Colonic mucosa (tissue), 4 donors: ENCODE data around the gene ARID5B. TPM values are rescaled to one million over a fixed set of nuclear protein-coding genes. Genes with fewer than 3 reads are reported as not detected.

Source experiments
- DNase-seq: peaks from one replicate; pipeline ENCODE4 v3.0.0-alpha.2; 2020
- H3K27ac ChIP-seq: fragments of 200-600 bp; one replicate; pipeline ENCODE4 v1.8.0; 2021
- H3K27me3 ChIP-seq: fragments of 200-600 bp; one replicate; pipeline ENCODE4 v1.8.0; 2021
- H3K36me3 ChIP-seq: fragments of 200-600 bp; one replicate; pipeline ENCODE4 v1.8.0; 2021
- H3K4me1 ChIP-seq: fragments of 200-600 bp; one replicate; pipeline ENCODE4 v1.8.0; 2021; ENCODE audit warnings: mild to moderate bottlenecking
- H3K4me3 ChIP-seq: fragments of 200-600 bp; one replicate; pipeline ENCODE4 v1.8.0; 2021
- H3K9ac ChIP-seq, 2 donors: one replicate each; pipeline ENCODE4 v1.7.0; 2013; ENCODE audit warnings: control low read depth in 2 of 2, low read depth in 2 of 2, low read length in 2 of 2
- H3K9me3 ChIP-seq: fragments of 200-600 bp; one replicate; pipeline ENCODE4 v1.8.0; 2021
- intact Hi-C: fragments of 100-400 bp; cut with DNase I; formaldehyde crosslinking; loops from one replicate; pipeline ENCODE4 v1.14.1; 2022
- total RNA-seq, 2 donors: library from RNA; stranded (reverse); fragmentation: NEBNext Ultra II Directional in 1 of 2; extraction: Animal tissue kit (Norgen Biotek cat#: 25700) in 1 of 2; gene quantifications; one replicate each; pipeline ENCODE4 v1.2.1, GENCODE V29; 2021
- TF ChIP-seq, protein P1 (sequence below): fragments of 200-600 bp; IDR thresholded peaks from one replicate; pipeline ENCODE4 v1.8.0; 2022; ENCODE audit warnings: antibody characterized with exemption, mild to moderate bottlenecking
- donor health status: healthy.
- donor health status: DM: no; HTN: no; CAD: no.
- donor health status: DM: no; HTN: no; CAD: no.

Gene ARID5B
- total RNA-seq, 2 donors from 2014 or later = 18.8 to 27.2 TPM

DNA sequence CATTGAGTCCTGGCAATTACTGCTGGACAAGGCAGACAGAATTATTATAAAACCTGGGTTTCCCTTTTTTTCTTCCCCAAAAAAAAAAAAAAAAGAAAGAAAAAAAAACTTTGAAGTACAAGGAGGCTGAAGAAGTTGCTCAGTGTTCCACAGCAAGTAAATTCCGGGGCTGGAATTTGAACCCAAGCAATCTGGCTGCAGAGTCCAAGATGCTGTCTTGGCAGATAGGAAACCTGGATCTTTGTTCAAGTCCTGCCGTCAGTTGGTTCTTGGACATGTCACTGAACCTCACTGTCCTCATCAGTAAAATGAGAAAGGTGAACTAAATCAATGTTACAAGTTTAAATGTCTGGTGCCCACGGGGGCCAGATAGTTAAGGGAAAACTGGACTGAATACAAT, 35.3 kb downstream of the ARID5B start:
- peak; percentile 34 for DNase-seq
- peak overlapping the region; percentile 45 for H3K27ac ChIP-seq

DNA sequence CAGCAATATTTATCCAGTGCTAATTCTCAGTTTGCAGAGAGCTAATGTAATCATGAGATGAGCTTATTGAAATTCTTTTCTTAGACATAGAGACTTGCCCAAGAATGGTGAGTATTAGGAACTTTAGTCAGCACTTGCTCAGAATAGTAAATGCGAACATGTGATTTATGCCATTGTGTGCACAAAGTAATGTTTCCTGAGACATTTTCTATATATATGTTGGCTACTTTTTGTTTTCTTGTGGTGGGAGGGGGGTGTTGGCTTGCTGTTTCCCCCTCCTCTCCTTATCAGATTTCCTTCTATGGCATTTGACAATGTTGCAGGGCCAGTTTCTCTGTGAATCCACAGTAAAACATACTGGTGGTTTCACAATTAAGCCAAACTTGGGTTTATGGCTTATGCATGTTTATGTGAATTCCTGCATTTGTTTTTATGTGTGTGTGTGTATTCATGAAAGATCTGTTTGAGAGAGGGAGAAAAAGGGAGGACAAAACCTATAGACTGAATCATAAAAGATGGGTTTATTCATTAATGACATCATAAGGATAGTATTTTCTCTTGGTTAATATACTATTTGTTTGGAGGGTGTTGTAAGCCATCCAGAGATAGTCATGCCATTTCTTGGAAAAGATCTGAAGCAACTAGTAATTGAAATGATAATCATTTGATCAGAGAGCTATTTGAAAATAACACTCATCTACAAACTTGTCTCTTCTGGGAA, 36.3 kb downstream of the ARID5B start:
- H3K4me1 ChIP-seq = peaks cover 5% of the 10 kb centered on the region
- H3K9ac ChIP-seq = no peak overlapping the region

More for the DNA sequence above, 35.3 kb downstream of the ARID5B start:
- Histone ChIP-seq H3K4me1 (peaks cover 5% of the 10 kb centered on the region), H3K9me3 (no peaks in the 10 kb centered on the region), H3K9ac (no peak overlapping the region), H3K4me3 (no peak overlapping the region), H3K36me3 (no peaks in the 10 kb centered on the region), H3K27me3 (no peaks in the 10 kb centered on the region)
- TF ChIP-seq, protein P1, sequence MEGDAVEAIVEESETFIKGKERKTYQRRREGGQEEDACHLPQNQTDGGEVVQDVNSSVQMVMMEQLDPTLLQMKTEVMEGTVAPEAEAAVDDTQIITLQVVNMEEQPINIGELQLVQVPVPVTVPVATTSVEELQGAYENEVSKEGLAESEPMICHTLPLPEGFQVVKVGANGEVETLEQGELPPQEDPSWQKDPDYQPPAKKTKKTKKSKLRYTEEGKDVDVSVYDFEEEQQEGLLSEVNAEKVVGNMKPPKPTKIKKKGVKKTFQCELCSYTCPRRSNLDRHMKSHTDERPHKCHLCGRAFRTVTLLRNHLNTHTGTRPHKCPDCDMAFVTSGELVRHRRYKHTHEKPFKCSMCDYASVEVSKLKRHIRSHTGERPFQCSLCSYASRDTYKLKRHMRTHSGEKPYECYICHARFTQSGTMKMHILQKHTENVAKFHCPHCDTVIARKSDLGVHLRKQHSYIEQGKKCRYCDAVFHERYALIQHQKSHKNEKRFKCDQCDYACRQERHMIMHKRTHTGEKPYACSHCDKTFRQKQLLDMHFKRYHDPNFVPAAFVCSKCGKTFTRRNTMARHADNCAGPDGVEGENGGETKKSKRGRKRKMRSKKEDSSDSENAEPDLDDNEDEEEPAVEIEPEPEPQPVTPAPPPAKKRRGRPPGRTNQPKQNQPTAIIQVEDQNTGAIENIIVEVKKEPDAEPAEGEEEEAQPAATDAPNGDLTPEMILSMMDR = no peak
- intact Hi-C loops = no loop called here

GRCh38 chr10:61939902-61940301, 38.4 kb downstream of the ARID5B start:
- TF ChIP-seq, protein P1 = no peak
- Histone ChIP-seq H3K9ac (no peak overlapping the region), H3K9me3 (no peaks in the 10 kb centered on the region), H3K4me3 (no peak overlapping the region), H3K36me3 (no peaks in the 10 kb centered on the region), H3K4me1 (peaks cover 5% of the 10 kb centered on the region), H3K27ac (peak overlapping the region; percentile 41), H3K27me3 (no peaks in the 10 kb centered on the region)
- DNase-seq = no peak
- intact Hi-C loops = no loop called here

More for the DNA sequence above, 36.3 kb downstream of the ARID5B start:
- H3K27ac ChIP-seq = peak overlapping the region; percentile 45
- H3K27me3 ChIP-seq = no peaks in the 10 kb centered on the region
- DNase-seq = no peak
- intact Hi-C loops = no loop called here
- no peaks in the 10 kb centered on the region for H3K36me3 ChIP-seq
- H3K9me3 ChIP-seq = no peaks in the 10 kb centered on the region
- H3K4me3 ChIP-seq = no peak overlapping the region
- TF ChIP-seq, protein P1 = no peak

- TF ChIP-seq, protein P1 = no peak
- Histone ChIP-seq H3K4me1 (peaks cover 5% of the 10 kb centered on the region), H3K9ac (no peak overlapping the region), H3K9me3 (no peaks in the 10 kb centered on the region), H3K27me3 (no peaks in the 10 kb centered on the region), H3K4me3 (no peak overlapping the region), H3K27ac (no peak overlapping the region), H3K36me3 (no peaks in the 10 kb centered on the region)
- intact Hi-C loops = no loop called here
- no peak for DNase-seq
These were observed 39.7 kb downstream of the ARID5B start for GRCh38 chr10:61941202-61941681.

- Histone ChIP-seq H3K9ac (peak overlapping the region in 1 of 2 donors; percentile 46), H3K27me3 (no peaks in the 10 kb centered on the region), H3K9me3 (no peaks in the 10 kb centered on the region), H3K4me3 (no peak overlapping the region), H3K4me1 (peaks cover 2% of the 10 kb centered on the region), H3K27ac (peak overlapping the region; percentile 15), H3K36me3 (no peaks in the 10 kb centered on the region)
- DNase-seq = no peak
- intact Hi-C loops = no loop called here
- TF ChIP-seq, protein P1 = no peak
These were observed 41.3 kb downstream of the ARID5B start for GRCh38 chr10:61942604-61943461.
